ENCODE measurements around the gene JAM3.

The JAM3 gene

GRCh38 chr11:134021326-134021725 lies 47.5 kb upstream of the JAM3 start:
- Histone ChIP-seq H3K9me3 (ENCODE audit: insufficient read depth, low read length) (no peaks in the 10 kb centered on the region), H3K9me2 (replicated peaks; ENCODE audit: insufficient read depth, low read length) (no peaks in the 10 kb centered on the region), H3K27ac (ENCODE audit: low read depth, low read length) (no peak overlapping the region), H2AFZ (ENCODE audit: low read depth, low read length, severe bottlenecking) (no peak overlapping the region), H3K4me3 (ENCODE audit: insufficient read depth, low read length, poor library complexity, severe bottlenecking) (no peak overlapping the region), H3K4me2 (ENCODE audit: low read depth, low read length, poor library complexity, severe bottlenecking) (no peak overlapping the region), H3K27me3 (ENCODE audit: low read length) (no peaks in the 10 kb centered on the region), H3F3A (ENCODE audit: insufficient read depth) (no peaks in the 10 kb centered on the region), H4K20me1 (ENCODE audit: low read depth, low read length) (no peaks in the 10 kb centered on the region), H3K36me3 (ENCODE audit: low read length) (no peaks in the 10 kb centered on the region), H3K9ac (ENCODE audit: low read length) (no peak overlapping the region), H3K79me2 (ENCODE audit: insufficient read depth, low read length) (no peaks in the 10 kb centered on the region)
- TF ChIP-seq EZH2phosphoT487 (conservative IDR thresholded peaks at IDR 0.05; ENCODE audit: low read length), result no peak
- TF ChIP-seq, protein P1, sequence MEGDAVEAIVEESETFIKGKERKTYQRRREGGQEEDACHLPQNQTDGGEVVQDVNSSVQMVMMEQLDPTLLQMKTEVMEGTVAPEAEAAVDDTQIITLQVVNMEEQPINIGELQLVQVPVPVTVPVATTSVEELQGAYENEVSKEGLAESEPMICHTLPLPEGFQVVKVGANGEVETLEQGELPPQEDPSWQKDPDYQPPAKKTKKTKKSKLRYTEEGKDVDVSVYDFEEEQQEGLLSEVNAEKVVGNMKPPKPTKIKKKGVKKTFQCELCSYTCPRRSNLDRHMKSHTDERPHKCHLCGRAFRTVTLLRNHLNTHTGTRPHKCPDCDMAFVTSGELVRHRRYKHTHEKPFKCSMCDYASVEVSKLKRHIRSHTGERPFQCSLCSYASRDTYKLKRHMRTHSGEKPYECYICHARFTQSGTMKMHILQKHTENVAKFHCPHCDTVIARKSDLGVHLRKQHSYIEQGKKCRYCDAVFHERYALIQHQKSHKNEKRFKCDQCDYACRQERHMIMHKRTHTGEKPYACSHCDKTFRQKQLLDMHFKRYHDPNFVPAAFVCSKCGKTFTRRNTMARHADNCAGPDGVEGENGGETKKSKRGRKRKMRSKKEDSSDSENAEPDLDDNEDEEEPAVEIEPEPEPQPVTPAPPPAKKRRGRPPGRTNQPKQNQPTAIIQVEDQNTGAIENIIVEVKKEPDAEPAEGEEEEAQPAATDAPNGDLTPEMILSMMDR (IDR thresholded peaks at IDR 0.05; ENCODE audit: insufficient read depth, low read length, poor library complexity, severe bottlenecking), result no peak

- Histone ChIP-seq H3K27me3 (ENCODE audit: low read length) (no peaks in the 10 kb centered on the region), H3K4me2 (ENCODE audit: low read depth, low read length, poor library complexity, severe bottlenecking) (no peak overlapping the region), H3K79me2 (ENCODE audit: insufficient read depth, low read length) (no peaks in the 10 kb centered on the region), H3K36me3 (ENCODE audit: low read length) (no peaks in the 10 kb centered on the region), H3F3A (ENCODE audit: insufficient read depth) (no peaks in the 10 kb centered on the region), H4K20me1 (ENCODE audit: low read depth, low read length) (no peaks in the 10 kb centered on the region), H3K9ac (ENCODE audit: low read length) (no peak overlapping the region), H3K9me3 (ENCODE audit: insufficient read depth, low read length) (no peaks in the 10 kb centered on the region), H3K27ac (ENCODE audit: low read depth, low read length) (no peak overlapping the region), H3K9me2 (replicated peaks; ENCODE audit: insufficient read depth, low read length) (no peaks in the 10 kb centered on the region), H3K4me3 (ENCODE audit: insufficient read depth, low read length, poor library complexity, severe bottlenecking) (no peak overlapping the region), H2AFZ (ENCODE audit: low read depth, low read length, severe bottlenecking) (no peak overlapping the region)
- TF ChIP-seq EZH2phosphoT487 (conservative IDR thresholded peaks at IDR 0.05; ENCODE audit: low read length), result no peak
- TF ChIP-seq, protein P1 (IDR thresholded peaks at IDR 0.05; ENCODE audit: insufficient read depth, low read length, poor library complexity, severe bottlenecking), result no peak
Measured at GRCh38 chr11:134022748-134023147, 46.1 kb upstream of the JAM3 start.

DNA sequence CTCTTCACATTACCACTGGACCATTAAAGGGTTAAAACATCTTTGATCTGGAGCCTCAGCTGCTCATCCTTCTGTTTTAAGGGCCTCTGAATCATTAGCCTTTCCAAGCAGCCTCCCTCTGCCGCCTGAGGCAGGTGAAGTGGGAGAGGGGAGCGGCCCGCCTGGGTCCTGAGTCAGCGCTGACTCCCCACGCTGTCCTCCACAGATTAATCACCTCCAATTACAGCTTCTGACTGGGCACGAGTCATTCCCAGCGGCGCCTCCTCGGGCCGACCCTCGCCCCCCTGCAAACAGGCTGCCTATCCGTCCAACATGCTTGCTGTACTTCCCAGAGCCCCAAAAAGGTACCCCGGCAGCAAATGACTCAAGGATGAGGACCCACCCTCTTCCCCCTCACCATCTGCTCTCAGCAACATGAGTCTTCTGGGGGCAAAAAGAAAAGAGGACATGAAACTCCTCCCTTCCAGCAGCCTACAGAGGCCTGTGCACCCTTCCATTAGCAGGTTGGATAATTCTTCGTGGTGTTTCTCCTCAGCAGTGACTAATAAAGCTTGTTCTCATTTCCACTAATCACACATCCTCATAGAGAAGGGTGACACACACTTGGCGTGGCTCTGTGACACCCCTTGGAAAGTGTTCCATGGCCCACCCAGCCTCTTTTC lies 44.3 kb upstream of the JAM3 start:
- Histone ChIP-seq H3K9ac (ENCODE audit: low read length) (no peak overlapping the region), H3K79me2 (ENCODE audit: insufficient read depth, low read length) (no peaks in the 10 kb centered on the region), H3K36me3 (ENCODE audit: low read length) (no peaks in the 10 kb centered on the region), H3K27me3 (ENCODE audit: low read length) (no peaks in the 10 kb centered on the region), H3K4me2 (ENCODE audit: low read depth, low read length, poor library complexity, severe bottlenecking) (no peak overlapping the region), H3K27ac (ENCODE audit: low read depth, low read length) (no peak overlapping the region), H3K4me3 (ENCODE audit: insufficient read depth, low read length, poor library complexity, severe bottlenecking) (no peak overlapping the region), H3K9me2 (replicated peaks; ENCODE audit: insufficient read depth, low read length) (no peaks in the 10 kb centered on the region), H4K20me1 (ENCODE audit: low read depth, low read length) (no peaks in the 10 kb centered on the region), H2AFZ (ENCODE audit: low read depth, low read length, severe bottlenecking) (no peak overlapping the region), H3K9me3 (ENCODE audit: insufficient read depth, low read length) (no peaks in the 10 kb centered on the region), H3F3A (ENCODE audit: insufficient read depth) (no peaks in the 10 kb centered on the region)
- TF ChIP-seq EZH2phosphoT487 (conservative IDR thresholded peaks at IDR 0.05; ENCODE audit: low read length), result no peak
- TF ChIP-seq, protein P1 (IDR thresholded peaks at IDR 0.05; ENCODE audit: insufficient read depth, low read length, poor library complexity, severe bottlenecking), result no peak

All from SU-DHL-6 (cell line).